ENCODE results near the gene PWP2.

PWP2 gene

DNA sequence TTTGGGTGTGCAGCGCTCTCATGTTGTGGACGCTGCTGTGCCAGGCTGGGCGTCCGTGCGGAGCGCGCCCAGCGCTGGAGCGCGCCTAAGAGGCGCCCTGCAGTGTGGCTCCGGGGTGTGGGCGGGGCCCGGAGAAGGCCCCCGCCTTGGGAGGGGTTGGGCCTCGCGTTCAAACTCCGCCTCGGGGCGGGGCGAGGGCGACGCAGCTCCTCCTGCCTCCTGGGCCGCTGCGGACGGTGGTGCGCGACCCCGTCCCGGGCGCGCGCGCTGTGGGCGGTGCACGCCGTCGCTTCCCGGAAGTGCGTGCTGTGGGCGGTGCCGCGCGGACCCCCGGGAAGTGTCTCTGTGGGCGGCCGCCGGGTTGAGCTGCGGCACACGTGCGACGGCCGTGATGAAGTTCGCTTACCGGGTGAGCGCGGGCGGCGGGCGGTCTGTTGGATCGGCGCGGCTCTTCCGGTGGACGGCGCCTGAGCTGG lies at the start of gene PWP2:
Gene PWP2, plus strand, starts transcription at position 374 of the 476 bp plus-strand sequence. Its CDS starts 18 bp downstream, at position 392.
- DNase-seq, result peak; percentile 69

DNA sequence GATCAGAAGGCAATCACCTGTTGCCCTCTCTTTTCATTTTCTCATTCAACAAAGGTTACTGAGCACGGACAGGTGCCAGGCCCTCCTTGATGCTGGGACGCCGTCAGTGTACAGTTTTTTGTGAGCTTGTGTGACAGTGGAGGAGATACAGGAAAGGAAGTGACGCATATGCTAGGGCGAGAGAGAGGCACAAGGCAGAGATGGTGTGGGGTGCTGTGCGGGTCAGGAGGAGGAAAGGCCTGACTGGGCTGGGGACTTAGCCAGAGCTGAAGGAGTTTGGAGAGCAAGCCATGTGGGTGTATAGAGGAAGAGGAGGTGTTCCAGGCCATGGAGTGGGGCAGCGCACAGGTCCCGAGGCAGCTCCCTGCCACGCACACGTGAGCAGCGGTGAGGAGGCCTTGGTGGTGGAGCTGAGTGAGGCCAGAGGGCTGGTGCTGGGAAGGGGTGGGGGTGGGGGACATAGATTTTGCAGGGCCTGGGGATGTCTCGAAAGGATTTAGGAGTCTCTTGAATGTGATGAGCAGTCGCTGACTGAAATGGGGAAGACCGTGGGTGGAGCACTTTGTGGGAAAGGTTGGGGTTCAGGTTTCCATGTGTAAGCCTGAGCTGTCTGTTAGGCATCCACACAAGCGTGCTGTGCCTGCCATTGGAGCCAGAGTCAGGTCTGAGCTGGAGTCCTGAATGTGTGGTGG lies 49.1 kb upstream of the PWP2 start:
- no peak for DNase-seq

DNA sequence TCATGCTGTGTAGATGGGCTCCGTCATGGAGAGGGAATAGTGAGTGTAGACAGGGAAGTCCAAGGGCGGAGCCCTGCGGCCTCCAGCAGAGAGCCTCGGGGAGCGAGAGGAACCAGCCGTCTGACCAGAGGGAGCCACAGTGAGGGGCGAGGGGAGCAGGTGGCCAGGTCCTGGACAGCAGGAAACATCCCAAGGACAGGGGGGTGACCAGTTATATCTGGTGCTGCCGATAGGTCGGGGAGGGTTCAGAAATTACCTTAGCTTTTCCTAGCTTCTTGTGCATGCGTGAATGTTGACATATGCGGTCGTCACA lies 48.6 kb upstream of the PWP2 start:
- no peak for DNase-seq

DNA sequence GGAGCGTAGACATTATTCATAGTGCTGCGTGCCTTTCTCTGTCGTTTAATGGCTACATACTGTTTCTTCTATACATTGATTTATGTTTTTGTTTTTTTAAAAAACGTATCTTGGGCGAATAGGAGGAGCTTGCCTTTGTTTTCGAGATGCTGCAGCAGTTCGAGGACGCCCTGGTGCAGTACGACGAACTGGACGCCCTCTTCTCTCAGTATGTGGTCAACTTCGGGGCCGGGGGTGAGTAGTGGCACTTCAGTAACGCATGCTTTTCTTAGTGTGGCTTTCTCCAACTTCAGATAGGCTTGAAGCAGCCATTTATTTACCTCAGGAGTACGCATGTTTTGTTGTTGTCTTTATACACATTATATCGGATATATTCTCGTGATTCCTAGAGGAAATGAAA lies 48.2 kb upstream of the PWP2 start:
- no peak for DNase-seq

- DNase-seq, result no peak
These were observed 47.5 kb upstream of the PWP2 start for GRCh38 chr21:44059710-44060109.

DNA sequence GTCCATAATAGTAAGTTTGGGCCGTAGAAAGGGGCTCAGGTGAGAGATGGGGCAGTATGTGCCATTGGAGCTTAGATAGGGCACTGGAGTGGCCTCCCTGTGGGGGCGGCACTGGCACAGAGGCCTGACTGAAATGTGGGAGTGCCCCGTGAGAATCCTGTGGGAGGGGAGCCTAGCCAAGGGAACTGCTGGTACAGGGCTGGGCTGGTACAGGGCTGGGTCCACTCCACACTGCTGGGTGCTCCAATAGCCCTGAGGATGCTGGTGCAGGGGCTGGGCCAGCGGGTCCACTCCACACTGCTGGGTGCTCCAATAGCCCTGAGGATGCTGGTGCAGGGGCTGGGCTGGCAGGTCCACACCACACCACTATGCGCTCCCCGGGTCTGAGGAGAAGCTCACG lies 44.8 kb upstream of the PWP2 start:
- DNase-seq, result no peak

DNA sequence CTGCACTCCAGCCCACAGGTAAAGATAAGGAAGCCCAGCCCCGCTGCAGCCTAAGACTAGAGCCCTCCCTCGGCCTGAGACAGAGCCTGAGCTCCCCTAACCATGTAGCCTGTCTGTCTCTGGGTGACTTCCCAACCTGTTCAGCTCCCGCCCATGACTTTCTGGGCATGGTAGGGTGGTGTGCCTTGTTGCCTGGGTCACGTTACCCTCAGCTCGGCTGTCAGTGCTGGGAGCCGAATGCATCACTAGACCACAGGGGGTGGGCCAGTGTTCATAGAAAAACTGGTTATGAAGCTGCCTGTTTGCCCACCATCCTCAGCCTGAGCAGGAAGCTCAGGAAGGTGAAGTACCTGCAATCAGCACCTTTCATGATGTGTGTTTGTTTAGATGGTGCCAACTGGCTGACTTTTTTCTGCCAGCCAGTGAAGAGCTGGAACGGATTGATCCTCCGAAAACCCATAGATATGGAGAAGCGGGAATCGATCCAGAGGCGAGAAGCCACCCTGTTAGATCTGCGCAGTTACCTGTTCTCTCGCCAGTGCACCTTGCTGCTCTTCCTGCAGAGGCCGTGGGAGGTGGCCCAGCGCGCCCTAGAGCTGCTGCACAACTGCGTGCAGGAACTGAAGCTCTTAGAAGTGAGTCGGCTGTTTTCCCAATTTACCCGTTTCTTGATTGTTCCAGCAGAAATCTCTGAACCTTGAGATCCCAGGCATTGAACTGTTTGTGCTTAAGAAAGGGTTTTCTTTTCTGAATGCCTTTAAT lies 43.9 kb upstream of the PWP2 start:
- DNase-seq, result no peak

GRCh38 chr21:44064852-44065403 lies 42.3 kb upstream of the PWP2 start:
- no peak for DNase-seq

DNA sequence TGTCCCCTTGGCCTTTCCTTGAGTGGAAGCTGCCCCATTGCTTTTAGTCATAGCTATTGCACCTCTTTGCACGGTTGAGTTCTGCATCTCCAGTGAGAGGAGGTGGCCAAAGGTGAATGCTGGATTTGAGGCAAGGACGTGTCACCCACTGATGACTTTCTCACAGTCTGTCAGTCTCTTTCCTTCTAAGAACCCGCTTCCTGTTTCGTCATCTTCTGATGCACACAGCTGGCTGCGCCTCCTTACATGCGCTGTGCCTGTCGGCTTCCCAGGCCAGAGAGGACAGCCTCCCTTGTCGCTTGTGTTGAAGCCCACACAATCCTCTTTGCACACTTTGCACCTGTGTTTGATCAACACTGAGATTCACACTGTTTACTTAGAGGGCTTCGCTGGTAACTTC lies 41.8 kb upstream of the PWP2 start:
- peak; percentile 91 for DNase-seq

DNA sequence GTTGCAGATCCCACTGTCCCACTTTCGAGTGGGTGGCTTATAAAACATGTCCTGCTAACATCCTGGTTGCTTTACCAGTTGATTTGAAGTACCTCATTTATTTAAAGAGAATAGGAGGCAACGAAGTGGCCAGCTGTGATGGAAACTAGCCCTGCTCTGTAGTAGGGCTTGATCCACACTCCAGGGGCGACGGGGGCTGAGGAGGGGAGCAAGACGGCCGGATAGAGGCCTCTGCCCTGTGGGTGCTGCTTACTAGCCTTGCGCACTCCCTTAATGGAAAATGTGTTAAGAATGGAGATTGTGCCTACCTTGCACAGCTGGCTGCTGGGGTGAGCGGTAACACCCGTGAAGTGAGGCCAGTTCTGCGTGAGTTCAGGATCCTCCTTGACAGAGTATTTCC lies 41.1 kb upstream of the PWP2 start:
- no peak for DNase-seq

DNA sequence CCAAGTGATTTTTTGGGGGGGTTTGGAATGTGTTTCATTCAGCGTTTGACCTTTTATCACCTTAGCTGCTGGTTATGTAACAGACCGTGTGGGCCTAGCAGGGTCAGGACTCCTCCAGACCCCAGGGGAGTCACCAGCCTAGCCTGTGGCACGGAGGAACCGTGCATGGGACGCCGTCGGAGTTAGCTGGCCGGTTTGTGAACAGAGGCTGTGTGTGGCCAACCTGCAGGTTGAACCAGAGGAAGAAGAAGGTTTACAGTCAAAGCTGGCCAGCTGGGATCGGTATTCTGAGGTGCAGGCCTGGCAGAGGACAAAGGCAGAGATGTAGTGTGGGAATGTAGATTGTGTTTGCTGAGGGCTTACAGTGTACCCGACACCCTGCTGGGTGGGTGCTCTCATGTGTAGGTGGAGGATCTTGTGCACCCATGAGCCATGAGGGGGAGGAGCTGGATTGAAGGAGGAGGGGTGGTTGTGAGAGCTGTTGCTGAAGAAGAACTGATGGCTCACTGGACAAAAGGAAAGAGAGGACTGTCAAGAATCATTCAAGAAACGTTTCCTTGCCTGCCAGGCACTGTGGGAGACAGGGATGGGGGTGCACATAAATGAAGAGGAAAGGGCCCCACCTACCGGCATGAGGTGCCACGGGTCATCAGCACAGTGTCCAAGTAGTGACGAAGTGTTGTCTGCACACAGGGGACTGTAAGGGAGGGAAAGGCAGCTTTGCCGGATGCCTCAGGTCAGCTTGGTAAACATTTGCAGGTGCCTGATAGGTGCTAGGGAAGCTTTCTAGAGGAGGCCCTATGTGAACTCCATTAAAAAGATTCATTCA lies 40.0 kb upstream of the PWP2 start:
- DNase-seq, result no peak

DNA sequence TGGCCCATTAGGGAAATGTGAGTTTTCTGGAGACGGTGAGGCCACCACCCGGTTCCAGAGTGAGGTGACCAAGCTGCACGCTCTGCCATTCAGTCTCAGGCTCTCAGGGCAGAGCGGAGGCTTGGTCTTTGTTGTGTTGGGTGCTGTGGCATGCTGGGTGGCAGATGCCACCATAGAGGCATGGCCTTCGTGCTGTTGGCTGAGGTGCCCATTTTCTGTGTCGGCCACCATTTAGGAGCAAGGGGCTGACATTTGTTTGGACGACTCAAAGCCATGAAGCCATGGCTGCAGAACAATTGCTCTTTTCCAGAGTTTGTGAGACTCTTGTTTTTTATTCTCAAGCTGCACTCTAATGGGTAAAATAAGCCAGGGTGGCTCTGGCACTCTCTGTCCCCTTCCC lies 36.8 kb upstream of the PWP2 start:
- no peak for DNase-seq

GRCh38 chr21:44071359-44072104 lies 35.7 kb upstream of the PWP2 start:
- no peak for DNase-seq

- DNase-seq, result no peak
These were observed 35.1 kb upstream of the PWP2 start for GRCh38 chr21:44072111-44072510.

GRCh38 chr21:44074315-44074958 lies 32.8 kb upstream of the PWP2 start:
- peak; percentile 32 for DNase-seq

- DNase-seq, result no peak
These were observed 30.9 kb upstream of the PWP2 start for GRCh38 chr21:44076316-44076715.

GRCh38 chr21:44078411-44078981 lies 28.7 kb upstream of the PWP2 start:
- DNase-seq, result no peak

DNA sequence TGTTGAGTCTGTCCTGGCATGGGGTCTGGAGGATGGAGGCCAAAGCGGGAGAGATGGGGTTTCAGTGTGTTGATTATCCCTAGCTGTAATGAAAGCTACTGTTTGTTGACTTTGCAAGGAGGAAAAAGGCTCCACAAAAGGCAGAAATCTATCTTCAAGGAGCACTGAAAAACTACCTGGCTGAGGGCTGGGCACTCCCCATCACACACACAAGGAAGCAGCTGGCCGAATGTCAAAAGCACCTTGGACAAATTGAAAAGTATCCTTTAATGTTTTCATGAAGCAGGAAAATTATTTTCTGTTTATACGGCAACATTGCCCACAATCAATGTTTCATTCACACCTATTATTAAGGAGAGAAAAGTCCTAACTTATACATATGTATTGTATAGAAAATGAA lies 27.8 kb upstream of the PWP2 start:
- DNase-seq, result no peak

DNA sequence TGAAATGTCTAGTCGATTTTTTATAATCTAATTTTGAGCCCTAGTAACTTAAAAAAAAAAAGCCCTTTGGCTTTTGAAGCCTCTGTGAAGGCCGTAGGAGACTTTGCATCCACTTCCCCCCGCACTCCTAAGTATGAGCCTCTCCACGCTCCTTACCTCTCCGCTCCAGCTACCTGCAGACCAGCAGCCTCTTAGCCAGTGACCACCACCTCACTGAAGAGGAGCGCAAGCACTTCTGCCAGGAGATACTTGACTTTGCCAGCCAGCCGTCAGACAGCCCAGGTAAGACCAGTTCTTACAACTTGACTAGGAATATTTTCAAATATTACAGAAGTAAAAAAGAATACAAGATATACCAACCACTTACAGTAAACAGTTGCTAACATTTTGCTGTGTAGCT lies 27.4 kb upstream of the PWP2 start:
- no peak for DNase-seq

GRCh38 chr21:44082648-44083440 lies 24.4 kb upstream of the PWP2 start:
- DNase-seq, result no peak
